COR-L47 (cell line): ENCODE data around the gene NTMT1.
"Not testable (repeated sequence)": the region's sequence is repeated elsewhere in the genome, so short reads cannot be mapped to it uniquely, and the experiment has no call there.

Source experiments
- DNase-seq: peaks from one replicate; lab custom pipeline; 2025; lab: John Stamatoyannopoulos, UW

The NTMT1 gene, protein sequence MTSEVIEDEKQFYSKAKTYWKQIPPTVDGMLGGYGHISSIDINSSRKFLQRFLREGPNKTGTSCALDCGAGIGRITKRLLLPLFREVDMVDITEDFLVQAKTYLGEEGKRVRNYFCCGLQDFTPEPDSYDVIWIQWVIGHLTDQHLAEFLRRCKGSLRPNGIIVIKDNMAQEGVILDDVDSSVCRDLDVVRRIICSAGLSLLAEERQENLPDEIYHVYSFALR

DNA sequence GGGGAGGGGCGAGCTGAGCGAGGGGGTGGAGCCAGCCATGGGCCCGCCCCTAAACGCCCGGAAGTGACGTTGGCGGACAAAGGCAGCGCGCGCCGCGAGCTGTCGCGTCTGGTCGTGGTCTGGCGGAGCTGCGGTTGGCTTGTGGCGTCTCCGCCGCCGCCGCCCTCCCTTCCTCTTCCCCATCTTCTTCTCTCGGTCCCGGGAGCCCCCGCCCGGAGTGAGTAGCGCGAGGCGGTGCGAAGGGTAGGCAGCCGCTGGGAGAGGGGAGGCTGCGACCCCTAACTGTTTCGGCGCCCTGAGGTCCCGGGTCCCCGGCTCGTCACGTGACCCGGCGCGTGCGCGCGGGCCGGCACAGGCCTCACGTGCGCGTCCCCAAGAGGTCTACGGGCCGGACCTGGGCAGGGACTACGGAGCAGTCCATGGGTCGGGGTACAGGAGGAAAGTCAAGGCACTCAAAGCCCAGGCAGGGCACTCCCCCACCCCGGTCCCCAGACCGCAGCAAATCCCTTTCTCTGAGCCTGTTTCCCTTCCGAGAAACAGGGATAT lies at the start of gene NTMT1:
Gene NTMT1, plus strand, starts transcription at position 85 of the 546 bp plus-strand sequence. CDS start 6,541 bp downstream, outside the sequence.
- DNase-seq, result peak; percentile 71

DNA sequence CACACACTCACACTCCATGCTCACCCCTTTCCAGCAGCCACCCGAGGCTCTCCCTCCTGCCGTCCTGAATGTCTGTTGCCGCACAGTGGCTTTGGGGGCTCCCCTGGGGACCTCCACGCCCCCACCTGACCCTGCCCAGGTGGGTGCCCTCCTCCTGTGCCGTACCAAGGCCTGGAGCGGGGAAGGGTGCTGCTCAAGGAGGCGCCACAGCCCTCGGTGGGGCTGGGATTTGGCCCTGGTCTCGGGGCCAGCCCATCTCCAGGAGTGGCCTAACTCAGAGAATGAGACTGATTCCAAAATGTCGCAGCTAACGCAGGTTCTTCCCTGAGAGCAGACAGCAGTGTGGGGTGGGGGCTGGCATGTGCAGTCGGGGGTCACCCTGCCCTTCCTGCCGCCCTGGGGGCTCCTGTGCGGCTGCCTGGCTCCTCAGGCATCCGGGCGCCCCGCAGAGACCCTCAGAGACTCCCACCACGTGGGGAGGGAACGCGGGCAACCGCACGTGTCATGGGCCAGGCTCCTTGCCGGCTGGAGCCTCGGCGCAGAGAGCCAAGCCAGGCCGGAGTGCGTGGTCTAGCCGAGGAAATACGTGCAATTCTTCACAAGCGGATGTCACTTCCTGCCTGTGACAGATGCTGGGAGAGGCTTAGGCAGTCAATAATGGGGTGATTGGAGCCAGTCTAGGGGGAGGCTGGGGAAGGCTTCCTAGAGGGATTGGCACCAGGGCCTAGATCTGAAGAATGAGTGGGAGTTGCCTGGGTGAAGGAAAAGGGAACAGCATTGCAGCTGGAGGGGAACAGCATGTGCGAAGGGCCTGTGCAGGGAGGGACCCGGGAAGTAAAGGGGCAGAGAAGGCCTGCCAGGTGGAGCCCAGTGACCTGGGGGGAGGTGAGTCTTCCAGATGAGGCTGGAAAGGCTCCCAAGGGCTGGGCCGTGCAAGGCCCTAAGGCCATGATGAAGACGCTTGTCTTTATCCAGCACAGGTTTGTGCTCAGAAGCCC lies 49.1 kb upstream of the NTMT1 start:
- DNase-seq, result no peak

DNA sequence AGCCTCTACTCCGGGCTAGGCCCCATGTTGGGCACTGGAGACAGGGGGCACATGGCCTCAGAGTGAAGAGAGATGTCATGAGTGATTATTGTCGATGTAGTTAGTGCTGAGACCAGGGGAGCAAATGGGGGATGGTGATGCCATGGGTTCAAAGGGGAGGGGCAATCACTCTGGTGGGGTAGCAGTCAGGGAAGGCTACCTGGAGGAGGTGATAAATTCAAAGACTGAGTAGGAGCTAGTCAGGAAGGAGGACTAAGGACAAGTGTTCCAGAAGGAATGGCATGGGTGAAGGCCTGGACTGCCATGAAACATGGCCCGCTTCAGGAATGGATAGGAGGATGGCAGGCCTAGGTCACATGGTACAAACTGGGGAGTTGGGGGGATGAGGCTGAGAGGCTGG lies 46.7 kb upstream of the NTMT1 start:
- no peak for DNase-seq

DNA sequence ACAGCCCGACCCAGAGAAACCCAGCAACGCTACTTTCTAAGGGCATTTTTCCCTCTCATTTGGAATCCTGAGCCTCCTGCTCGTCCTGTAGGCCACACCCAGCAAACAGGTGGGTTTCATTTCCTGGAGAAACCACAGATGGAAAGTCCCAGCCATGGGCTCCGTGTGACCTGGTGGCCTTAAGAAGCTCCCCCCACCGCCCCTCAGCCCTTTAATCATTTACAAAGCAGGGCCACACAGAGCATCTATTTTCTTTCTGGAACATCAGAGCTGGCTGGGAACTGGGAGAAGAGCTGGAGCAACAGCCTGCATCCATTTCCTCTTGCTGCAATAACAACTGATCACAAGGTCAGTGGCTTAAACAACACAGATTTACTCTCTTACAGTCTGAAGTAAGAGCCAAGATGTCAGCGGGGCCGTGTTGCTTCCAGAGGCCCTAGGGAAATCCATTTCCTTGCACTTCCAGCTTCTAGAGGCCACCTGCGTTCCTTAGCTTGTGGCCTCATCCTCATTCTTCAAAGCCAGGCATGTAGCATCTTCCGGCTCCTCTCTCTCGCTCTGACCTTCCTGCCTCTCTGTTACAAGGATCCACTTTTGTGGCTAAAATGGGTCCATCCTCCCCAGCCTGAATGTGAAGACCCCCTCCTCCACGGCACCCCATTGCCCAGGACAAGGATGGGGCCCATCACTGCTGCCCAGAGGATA lies 45.6 kb upstream of the NTMT1 start:
- DNase-seq, result no peak

DNA sequence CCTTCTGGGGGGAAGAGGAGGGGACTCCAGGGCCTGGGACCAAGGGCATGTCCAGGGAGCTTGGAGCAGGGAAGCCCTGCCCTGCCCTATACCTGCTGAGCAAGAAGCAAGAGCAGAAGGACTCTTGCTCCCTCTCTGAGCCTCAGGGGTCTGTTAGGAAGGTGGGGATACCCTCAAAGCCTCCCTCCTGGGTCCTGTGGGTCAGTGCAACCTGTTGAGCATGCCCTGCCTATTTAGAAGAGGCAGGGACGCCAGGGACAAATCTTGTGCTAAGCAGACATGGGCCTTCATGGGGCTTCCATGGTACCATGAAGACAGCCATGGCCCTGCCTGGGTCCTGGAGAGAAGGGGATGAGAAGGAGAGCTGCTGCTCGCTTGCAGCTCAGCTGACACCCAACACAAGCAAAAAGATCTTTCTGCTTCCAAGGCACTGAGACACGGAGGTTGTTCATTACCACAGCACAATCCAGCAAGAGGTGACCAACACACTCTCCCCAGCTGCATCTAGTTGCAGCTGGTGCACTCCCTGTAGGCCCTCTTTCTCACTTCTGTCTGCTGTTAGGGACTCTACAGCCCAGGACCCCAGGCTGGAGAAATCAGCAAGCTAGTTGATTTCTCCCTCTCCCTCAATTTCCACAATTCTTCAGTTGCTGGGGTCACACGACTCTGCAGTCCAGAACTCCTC lies 44.3 kb upstream of the NTMT1 start:
- DNase-seq, result no peak

DNA sequence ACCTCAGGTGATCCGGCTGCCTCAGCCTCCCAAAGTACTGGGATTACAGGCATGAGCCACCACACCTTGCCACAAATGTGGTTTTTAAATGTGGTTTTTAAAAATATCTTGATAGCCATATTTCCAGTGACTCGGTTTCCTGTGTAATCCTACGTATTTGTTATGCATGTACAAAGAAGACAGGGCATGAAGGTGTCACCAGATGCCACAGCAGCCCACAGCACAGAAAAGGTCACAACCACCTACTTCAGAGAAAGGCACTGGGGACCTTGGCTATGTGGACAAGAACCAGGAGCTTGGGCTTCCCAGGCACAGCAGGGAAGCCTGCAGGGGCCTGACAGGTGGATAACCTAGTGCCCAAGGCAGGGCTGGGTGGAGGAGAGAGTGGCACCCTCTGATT lies 43.1 kb upstream of the NTMT1 start:
- DNase-seq, result no peak

DNA sequence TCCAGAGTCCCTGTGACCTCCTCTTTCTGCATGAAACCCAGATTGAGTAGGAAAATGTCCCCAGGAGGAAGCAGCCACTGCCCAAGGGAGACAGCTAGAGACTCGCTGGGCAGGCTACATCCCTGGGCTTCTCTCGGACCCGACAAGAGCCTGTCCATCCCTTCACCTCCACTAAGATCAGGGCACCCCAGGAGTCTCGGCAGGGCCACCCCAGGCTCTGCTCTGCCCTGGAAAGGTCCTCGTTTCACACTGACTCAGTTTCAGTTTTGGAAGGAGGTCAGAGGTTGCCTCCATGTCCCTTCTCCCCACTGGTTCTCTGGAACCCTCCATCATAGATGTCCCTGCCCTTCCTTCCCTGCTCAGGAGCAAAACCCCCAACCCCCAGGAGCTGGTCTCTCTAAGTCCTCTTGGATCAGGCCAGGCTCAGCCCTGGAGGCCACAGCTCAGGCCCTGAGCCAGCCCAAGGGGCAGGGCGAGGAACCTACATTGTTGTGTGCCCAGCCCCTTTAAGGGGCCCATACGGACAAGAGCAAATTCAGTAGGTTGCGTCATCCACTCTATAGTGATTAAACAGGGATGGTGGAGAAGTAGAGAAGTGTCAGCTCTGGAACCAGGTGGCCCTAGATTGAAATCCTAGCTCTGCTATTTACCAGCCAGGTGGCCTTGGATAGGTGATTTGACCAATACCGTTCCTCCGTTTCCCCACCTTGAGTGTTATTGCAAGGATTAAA lies 42.5 kb upstream of the NTMT1 start:
- DNase-seq, result no peak

DNA sequence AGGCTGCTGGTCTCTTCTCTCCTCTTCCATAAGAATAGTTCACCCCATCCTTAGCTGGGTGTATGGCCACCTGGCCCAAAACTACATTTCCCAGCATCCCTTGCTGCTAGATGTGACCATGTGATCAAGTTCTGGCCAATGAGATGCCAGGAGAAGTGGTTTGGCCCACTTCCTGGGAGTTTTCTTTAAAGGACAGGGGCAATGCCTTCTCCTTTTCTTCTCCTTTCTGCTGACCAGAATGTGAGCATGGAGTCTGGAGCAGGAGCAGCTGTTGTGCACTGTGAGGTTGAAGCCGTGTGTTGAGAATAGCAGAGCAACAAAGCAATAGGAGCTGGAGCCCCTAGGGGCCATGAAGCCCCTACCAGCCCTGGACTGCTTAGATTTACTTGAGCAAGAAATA lies 41.8 kb upstream of the NTMT1 start:
- DNase-seq, result peak; percentile 42

DNA sequence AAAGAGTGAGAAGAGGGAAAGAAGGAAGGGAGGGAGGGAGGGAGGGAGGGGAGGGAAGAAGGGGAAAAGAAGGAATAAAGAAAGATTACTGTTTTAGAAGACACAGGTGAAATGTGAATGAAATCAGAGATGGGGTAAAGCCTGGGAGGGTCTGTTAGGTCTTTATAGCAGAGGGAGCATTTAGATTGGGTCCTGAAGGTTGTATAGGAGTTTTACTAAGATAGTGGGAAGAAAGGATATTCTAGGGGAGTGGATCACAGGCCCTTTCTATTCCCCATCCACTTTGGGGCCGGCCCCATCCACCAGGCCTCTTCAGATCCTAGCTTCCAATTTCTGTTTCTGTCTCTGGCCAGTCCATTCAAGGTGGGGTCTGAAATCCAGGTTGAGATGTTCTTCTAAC lies 40.6 kb upstream of the NTMT1 start:
- no peak for DNase-seq

DNA sequence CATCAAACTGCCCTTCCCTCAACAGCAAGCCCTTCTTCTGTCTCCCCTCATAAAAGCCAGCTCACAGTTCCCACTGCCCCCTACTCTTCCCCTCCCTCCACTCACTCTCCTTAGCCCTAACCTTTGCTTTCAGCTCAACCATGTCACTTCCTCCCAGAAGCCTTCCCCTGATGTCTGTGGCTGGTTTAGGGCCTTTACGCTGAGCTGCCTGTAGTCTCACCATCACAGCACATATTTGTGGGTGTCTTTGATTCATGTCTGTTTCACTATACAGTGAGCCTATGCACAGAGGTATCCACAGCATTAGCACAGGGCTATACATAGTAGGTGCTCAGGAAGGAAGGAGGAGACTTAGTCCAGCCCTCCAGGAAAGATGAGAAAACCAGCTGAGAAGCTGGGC lies 39.7 kb upstream of the NTMT1 start:
- no peak for DNase-seq

DNA sequence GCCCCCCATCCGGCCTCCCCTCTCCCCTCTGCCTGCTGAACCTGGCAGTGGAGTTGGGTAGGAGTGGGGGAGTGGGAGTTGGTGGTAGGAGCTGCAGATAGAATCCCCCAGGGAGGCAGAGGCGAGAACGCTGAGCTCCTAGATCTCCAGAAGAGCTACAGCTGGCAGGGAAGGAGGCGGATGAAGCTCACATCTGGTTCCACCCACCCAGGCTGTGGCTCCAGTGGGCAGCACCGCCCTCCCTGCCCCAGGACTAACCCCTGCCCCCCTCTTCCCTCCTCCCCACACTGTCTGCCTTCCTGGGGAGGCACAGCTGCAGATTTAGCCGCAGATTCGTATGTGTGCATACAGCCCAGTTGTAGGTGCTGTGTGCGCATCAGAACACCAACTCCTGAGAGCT lies 39.3 kb upstream of the NTMT1 start:
- no peak for DNase-seq

DNA sequence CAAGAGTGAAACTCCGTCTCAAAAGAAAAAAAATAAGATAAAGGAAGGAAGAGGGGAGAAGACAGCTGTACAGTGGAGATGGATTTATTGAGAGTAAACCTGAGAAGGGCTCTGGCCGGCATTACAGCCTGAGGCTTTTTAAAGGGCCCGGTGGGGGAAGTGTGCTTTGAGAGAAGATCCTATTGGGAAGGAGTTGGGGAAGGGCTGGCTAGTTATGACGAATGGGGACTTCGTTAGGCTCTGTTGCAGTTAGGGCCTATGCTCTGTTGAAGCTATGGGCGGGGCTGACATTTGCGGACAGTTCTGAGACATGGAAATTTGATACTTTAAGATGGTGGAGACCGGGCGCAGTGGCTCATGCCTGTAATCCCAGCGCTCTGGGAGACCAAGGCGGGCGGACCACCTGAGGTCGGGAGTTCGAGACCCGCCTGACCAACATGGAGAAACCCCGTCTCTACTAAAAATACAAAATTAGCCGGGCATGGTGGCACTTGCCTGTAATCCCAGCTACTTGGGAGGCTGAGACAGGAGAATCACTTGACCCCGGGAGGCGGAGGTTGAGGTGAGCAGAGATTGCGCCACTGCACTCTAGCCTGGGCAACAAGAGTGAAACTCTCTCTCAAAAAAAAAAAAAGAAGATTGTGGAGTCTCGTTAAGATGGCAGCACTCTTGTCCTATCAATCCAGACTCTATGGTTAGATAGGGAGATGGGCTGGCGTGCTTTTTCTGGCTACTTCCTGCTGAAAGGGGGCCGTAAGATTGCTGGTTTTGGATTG lies 38.3 kb upstream of the NTMT1 start:
- no peak for DNase-seq

DNA sequence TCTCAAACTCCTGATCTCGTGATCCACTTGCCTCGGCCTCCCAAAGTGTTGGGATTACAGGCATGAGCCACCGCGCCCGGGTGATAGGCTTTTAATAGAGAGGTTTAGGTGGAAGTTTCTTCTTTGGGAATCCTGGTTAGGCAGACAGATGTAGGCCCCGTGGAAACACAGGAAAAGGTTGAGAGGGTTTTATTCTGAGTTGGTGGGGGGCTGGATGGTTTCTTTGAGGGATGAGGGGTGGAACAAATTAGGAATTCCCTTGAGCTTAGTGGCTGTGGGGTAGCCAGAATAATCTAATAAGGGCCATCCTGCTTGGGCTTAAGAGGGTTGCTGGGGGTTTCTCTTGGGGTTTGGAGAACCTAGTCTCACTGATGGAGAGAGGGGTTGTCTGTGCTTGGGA lies 35.5 kb upstream of the NTMT1 start:
- no peak for DNase-seq

DNA sequence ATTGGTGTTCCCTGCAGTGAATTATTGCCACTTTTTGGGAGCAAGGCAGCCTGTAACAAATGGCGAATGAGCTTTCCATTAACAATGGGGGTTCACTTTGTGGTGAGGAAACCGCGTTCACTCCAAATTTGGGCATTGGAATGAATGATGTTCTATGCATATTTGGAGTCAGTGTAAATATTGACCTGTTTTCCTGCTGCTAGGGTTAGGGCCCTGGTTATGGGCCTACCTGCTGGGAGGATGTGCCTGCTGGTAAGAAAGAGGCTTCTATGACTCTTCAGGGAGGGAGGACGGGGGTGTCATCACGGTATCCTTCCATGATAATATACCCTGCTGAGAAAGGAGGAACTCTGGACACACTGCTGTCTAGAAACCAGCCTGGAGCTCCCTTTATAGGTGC lies 34.0 kb upstream of the NTMT1 start:
- DNase-seq, result no peak

DNA sequence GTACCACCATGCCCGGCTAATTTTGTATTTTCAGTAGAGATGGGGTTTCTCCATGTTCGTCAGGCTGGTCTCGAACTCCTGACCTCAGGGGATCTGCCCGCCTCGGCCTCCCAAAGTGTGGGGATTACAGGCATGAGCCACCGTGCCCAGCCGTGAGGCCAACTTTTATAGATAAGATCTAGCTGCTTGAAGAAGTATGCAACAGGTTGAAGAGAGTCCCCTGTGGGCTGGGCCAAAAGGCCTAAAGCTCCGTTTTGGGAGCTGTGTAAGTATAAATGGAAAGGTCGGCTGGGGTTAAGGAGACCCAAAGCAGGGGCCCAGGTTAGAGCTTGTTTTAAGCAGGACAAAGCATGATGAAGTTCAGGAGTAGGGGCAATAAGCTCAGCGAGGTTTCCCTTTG lies 33.2 kb upstream of the NTMT1 start:
- not testable (repeated sequence) for DNase-seq

DNA sequence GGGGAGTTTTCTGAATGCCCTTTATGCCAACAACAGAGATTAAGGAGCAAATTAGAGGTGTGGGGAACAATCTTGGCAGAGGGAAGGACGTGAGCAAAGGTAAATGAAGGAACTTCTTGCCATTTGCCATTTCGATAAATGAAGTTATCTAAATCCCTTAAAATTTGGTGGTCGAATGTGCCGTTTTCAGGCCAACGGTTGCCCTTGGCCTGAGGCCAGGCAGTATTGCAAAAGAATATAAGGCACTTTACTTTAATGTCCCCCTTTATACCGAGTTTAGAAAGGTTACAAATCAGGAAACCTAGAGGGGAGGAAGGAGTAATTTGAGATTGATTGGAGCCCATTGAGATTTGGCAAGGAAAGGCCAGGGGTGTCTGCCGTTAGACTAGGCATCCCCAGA lies 31.3 kb upstream of the NTMT1 start:
- no peak for DNase-seq

DNA sequence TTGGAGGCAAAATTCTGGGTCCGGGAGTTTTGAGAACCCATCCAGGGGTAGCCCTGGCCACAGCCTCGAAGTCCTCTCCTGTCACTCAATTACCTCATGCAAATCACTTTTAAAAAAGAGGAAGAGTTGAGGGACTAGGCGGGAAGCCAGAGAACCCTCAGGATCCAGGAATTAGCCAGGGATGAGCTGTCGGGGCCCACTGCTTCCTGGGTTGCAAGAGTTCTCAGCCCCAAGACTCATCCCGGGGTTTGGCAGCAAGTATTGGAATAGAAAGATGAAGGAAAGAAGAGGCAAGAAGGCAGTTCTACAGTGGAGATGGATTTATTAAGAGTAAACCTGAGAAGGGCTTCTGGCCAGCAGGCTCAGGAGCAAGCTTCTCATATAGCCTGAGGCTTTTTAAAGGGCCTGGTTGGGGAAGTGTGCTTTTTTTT lies 30.6 kb upstream of the NTMT1 start:
- no peak for DNase-seq

DNA sequence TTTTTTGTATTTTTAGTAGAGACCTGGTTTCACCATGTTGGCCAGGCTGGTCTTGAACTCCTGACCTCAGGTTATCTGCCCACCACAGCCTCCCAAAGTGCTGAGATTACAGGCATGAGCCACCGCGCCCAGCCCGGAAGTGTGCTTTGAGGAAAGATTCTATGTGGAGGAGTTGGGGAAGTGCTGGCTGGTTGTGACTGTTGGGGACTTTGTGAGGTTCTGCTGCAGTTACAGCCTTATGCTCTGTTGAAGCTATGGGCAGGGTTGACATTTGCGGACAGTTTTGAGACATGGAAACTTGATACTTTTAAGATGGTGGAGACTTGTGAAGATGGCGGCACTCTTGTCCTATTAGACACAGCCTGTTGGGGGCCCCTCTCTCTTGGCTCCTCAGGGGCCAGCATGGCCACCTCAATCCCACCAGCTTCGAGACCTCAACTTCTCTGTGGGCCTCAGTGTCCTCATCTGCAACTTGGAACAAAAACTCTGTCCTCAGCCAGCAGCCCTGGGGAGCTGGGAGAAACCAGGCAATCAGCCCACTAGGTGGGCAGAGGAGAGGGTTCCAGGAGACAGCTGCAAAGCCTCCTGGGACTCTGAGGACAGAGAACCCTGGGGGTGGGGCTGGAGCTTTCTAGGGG lies 29.9 kb upstream of the NTMT1 start:
- no peak for DNase-seq

DNA sequence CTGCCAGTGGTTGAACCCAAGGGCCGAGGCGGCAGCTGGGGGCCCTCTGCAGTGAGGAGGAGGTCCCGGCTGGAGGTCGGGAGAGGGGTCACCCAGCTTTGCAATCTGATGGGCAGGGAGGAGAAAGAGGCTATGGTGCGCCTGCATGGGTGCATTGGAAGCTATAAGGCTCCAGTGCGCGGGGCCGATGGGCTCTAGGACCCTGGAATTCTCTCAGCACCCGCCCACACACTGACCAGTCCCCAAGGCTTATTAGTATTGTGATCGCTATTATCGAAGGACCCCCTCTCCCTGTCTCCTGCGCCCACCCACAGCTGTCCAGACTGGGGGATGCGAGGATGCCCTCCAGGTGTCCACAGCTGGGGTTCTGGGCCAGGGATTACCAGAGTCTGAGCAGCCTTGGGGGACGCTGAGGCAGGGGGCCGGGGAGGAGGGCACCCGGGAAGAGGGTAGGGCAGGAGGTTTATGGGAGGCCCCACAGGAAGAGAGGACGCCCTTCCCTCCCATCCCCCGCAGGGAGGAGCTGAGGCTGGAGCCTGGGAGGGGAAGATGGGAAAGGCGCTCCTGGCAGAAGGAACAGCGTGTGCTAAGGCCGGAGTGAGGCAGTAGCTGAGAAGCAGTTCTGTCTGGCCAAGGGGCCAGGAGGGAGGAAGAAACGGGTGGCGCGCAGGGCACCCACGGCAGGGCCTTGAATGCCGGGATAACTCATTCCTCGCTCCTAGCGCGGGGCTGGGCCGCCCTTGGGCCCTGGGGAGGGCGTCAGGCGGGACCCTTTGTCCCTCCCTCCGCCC lies 29.2 kb upstream of the NTMT1 start:
- DNase-seq, result no peak
